Measurements from ENCODE around the gene BCAP31.

GRCh38 chrX:153738056-153738605 lies 13.9 kb upstream of the BCAP31 start:
- TF ChIP-seq CTCF (IDR thresholded peaks at IDR 0.05) (no peak), POLR2A (IDR thresholded peaks at IDR 0.05) (no peak)
